Measurements from ENCODE around the gene MT3. TPM values are rescaled to one million over a fixed set of nuclear protein-coding genes. Genes with fewer than 3 reads are reported as not detected.
A peak's percentile ranks its signal among the peaks of the same experiment; 100 is the strongest.

The MT3 gene
- total RNA-seq, 1 experiment from 2014 or later, result not detected

GRCh38 chr16:56593573-56594291 is 4.4 kb downstream of the MT3 start:
- Mint-ChIP-seq H3K4me3 (ENCODE audit: unreplicated experiment) (no peak overlapping the region), H3K9me3 (ENCODE audit: unreplicated experiment) (peaks cover 9% of the 10 kb centered on the region), H3K27ac (ENCODE audit: low read depth, unreplicated experiment) (no peak overlapping the region), H3K27me3 (ENCODE audit: insufficient read depth, unreplicated experiment) (no peaks in the 10 kb centered on the region), H3K4me1 (ENCODE audit: insufficient read depth, unreplicated experiment) (no peaks in the 10 kb centered on the region), H3K36me3 (ENCODE audit: insufficient read depth, unreplicated experiment) (peaks cover 5% of the 10 kb centered on the region)
- no TSS peak for BruUV-seq (replicated peaks)
- intact Hi-C loops (cut with micrococcal nuclease), result no loop called here
- TF ChIP-seq CTCF (IDR thresholded peaks at IDR 0.05; ENCODE audit: unreplicated experiment), result no peak
- no peak for DNase-seq (ENCODE audit: unreplicated experiment)
- ChIA-PET CTCF (interaction anchor here (0.7 to 1.1 kb wide), 4 partner anchors 79 to 108 kb away, joined by 3 to 4 read pairs (median 4); no protein-coding TSS in a partner anchor), POLR2A (no interaction called here)

GRCh38 chr16:56594292-56594619 is 4.9 kb downstream of the MT3 start:
- no peak for TF ChIP-seq CTCF (IDR thresholded peaks at IDR 0.05; ENCODE audit: unreplicated experiment)
- BruUV-seq (replicated peaks), result no TSS peak
- CTCF ChIA-PET, result interaction anchor here (0.9 to 1.1 kb wide), 3 partner anchors 80 to 108 kb away, joined by 3 to 4 read pairs (median 3); no protein-coding TSS in a partner anchor
- Mint-ChIP-seq H3K27ac (ENCODE audit: low read depth, unreplicated experiment) (no peak overlapping the region), H3K36me3 (ENCODE audit: insufficient read depth, unreplicated experiment) (peaks cover 5% of the 10 kb centered on the region), H3K4me1 (ENCODE audit: insufficient read depth, unreplicated experiment) (no peaks in the 10 kb centered on the region), H3K4me3 (ENCODE audit: unreplicated experiment) (no peak overlapping the region), H3K9me3 (ENCODE audit: unreplicated experiment) (peaks cover 9% of the 10 kb centered on the region), H3K27me3 (ENCODE audit: insufficient read depth, unreplicated experiment) (no peaks in the 10 kb centered on the region)
- intact Hi-C loops (cut with micrococcal nuclease), result no loop called here
- no peak for DNase-seq (ENCODE audit: unreplicated experiment)
- POLR2A ChIA-PET, result no interaction called here

GRCh38 chr16:56600398-56600999 is 11.2 kb downstream of the MT3 start:
- peak; percentile 81 for DNase-seq (ENCODE audit: unreplicated experiment)
- Mint-ChIP-seq H3K4me3 (ENCODE audit: unreplicated experiment) (no peak overlapping the region), H3K36me3 (ENCODE audit: insufficient read depth, unreplicated experiment) (peaks cover 3% of the 10 kb centered on the region), H3K9me3 (ENCODE audit: unreplicated experiment) (peaks cover 9% of the 10 kb centered on the region), H3K27me3 (ENCODE audit: insufficient read depth, unreplicated experiment) (no peaks in the 10 kb centered on the region), H3K27ac (ENCODE audit: low read depth, unreplicated experiment) (no peak overlapping the region), H3K4me1 (ENCODE audit: insufficient read depth, unreplicated experiment) (peaks cover 14% of the 10 kb centered on the region)
- peak; percentile 71 for TF ChIP-seq CTCF (IDR thresholded peaks at IDR 0.05; ENCODE audit: unreplicated experiment)
- POLR2A ChIA-PET, result interaction anchor here (0.6 to 1.8 kb wide), 9 partner anchors 10 to 656 kb away, joined by 3 to 8 read pairs (median 4); partner anchors contain the start of gene MT1E
- no TSS peak for BruUV-seq (replicated peaks)
- intact Hi-C loops (cut with micrococcal nuclease), result loop anchor here (1.0 kb wide), 3 partner anchors 23 to 102 kb away; no protein-coding TSS in a partner anchor
- CTCF ChIA-PET, result interaction anchor here (0.5 to 7.2 kb wide), 33 partner anchors 8 to 268 kb away, joined by 3 to 105 read pairs (median 4); partner anchors contain the start of gene MT2A

- intact Hi-C loops (cut with micrococcal nuclease), result no loop called here
- CTCF ChIA-PET, result interaction anchor here (0.5 to 7.2 kb wide), 24 partner anchors 10 to 269 kb away, joined by 3 to 105 read pairs (median 6); partner anchors contain the start of gene BBS2
- no peak for DNase-seq (ENCODE audit: unreplicated experiment)
- peaks cover 9% of the 10 kb centered on the region for H3K9me3 Mint-ChIP-seq (ENCODE audit: unreplicated experiment)
- H3K27ac Mint-ChIP-seq (ENCODE audit: low read depth, unreplicated experiment), result no peak overlapping the region
- H3K4me1 Mint-ChIP-seq (ENCODE audit: insufficient read depth, unreplicated experiment), result peaks cover 22% of the 10 kb centered on the region
- TF ChIP-seq CTCF (IDR thresholded peaks at IDR 0.05; ENCODE audit: unreplicated experiment), result no peak
- POLR2A ChIA-PET, result interaction anchor here (0.6 to 1.8 kb wide), 9 partner anchors 9 to 150 kb away, joined by 3 to 8 read pairs (median 4); partner anchors contain the start of genes MT1E, NUDT21 and OGFOD1
- BruUV-seq (replicated peaks), result no TSS peak
- no peaks in the 10 kb centered on the region for H3K27me3 Mint-ChIP-seq (ENCODE audit: insufficient read depth, unreplicated experiment)
- H3K36me3 Mint-ChIP-seq (ENCODE audit: insufficient read depth, unreplicated experiment), result no peaks in the 10 kb centered on the region
- H3K4me3 Mint-ChIP-seq (ENCODE audit: unreplicated experiment), result no peak overlapping the region
Observed at GRCh38 chr16:56601325-56601724, 12.0 kb downstream of the MT3 start.
